HTERT RPE-1 (cell line): Measurements from ENCODE around the gene CBLN4.

Experiments used
- in situ Hi-C: fragments of 300-500 bp; cut with MboI; formaldehyde crosslinking; loops from 4 replicates; pipeline ENCODE4 v1.14.3; 2020; ENCODE audit warnings: low sequenced_read_pairs

CBLN4 gene

DNA sequence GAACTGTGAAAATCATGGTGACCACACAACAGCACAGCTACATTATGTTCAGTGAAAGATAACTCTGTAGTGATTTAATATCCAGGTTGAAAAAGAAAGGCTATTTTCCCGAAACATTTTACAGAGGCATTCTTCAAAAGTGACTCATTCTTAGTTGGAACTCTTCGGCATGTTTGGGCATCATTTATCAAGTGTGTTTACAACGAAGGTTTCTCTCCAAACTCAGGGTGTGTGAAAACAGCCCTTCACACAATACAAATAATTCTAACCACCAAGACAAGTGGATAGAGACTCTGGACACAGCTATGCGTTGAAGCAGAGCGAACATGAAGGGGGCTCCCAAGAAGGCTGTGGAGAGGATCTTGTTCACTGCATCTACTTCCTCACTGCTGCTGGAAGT is 57.6 kb downstream of the CBLN4 start:
- in situ Hi-C loops, result no loop called here
